Measurements from ENCODE around the gene CDK5.

CDK5 gene

DNA sequence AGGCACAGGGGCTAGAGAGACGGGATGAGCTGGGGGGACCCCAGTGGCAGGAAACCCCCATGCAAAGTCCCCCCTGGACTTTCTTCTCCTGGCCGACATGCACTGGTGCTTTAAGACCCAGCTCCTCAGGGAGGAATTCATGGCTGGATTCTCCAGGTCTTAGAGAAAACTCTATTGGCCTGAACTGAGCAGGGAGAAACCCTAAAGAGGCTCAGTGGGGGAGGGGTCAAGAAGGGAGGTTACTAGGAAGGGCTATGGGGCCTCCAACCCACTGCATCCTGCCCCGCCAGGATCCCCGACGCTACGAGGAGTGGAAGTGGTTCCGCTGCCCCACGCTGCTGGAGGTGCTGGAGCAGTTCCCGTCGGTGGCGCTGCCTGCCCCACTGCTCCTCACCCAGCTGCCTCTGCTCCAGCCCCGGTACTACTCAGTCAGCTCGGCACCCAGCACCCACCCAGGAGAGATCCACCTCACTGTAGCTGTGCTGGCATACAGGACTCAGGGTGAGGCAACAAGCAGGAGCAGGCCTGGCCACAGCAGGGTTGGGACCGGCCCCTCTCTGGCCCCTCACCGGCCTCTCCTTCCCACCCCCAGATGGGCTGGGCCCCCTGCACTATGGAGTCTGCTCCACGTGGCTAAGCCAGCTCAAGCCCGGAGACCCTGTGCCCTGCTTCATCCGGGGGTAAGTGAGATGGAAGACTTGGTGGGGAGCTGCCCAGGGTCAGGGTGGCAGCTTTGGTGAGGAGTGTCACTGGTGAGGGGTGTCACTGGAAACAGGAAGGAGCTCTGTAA lies 47.2 kb downstream of the CDK5 start:
- Histone ChIP-seq H3K9ac (ENCODE audit: low read length) (peak overlapping the region; percentile 36), H3K36me3 (ENCODE audit: control insufficient read depth, insufficient read depth, low read length) (no peaks in the 10 kb centered on the region; the same call in 1 of the 2 replicates), H3K4me1 (ENCODE audit: control insufficient read depth, insufficient read depth, low read length) (peaks cover 50% of the 10 kb centered on the region), H3K4me3 (ENCODE audit: low read depth, low read length) (peak overlapping the region; percentile 39), H3K9me3 (ENCODE audit: control insufficient read depth, insufficient read depth, low read depth, low read length) (no peaks in the 10 kb centered on the region), H3K27ac (ENCODE audit: low read depth, low read length) (peak overlapping the region; percentile 0; the same call in 1 of the 2 replicates), H3K27me3 (ENCODE audit: control insufficient read depth, insufficient read depth, low read length) (no peaks in the 10 kb centered on the region)

DNA sequence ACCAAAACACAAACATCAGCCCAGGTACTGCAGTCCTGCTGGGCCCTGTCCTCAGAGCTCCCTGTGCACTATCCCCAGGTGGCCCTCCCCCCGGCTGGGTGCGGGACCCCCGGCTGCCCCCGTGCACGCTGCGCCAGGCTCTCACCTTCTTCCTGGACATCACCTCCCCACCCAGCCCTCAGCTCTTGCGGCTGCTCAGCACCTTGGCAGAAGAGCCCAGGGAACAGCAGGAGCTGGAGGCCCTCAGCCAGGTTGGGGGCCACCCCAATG lies 47.7 kb downstream of the CDK5 start:
- Histone ChIP-seq H3K4me3 (ENCODE audit: low read depth, low read length) (peak overlapping the region; percentile 39; the same call in 1 of the 2 replicates), H3K27me3 (ENCODE audit: control insufficient read depth, insufficient read depth, low read length) (no peaks in the 10 kb centered on the region), H3K9ac (ENCODE audit: low read length) (peak overlapping the region; percentile 19), H3K27ac (ENCODE audit: low read depth, low read length) (no peak overlapping the region), H3K9me3 (ENCODE audit: control insufficient read depth, insufficient read depth, low read depth, low read length) (no peaks in the 10 kb centered on the region), H3K36me3 (ENCODE audit: control insufficient read depth, insufficient read depth, low read length) (no peaks in the 10 kb centered on the region), H3K4me1 (ENCODE audit: control insufficient read depth, insufficient read depth, low read length) (peaks cover 50% of the 10 kb centered on the region)

- Histone ChIP-seq H3K27me3 (ENCODE audit: control insufficient read depth, insufficient read depth, low read length) (no peaks in the 10 kb centered on the region), H3K36me3 (ENCODE audit: control insufficient read depth, insufficient read depth, low read length) (no peaks in the 10 kb centered on the region), H3K27ac (ENCODE audit: low read depth, low read length) (no peak overlapping the region)
Observed at GRCh38 chr7:151009327-151010036, 48.2 kb downstream of the CDK5 start.

DNA sequence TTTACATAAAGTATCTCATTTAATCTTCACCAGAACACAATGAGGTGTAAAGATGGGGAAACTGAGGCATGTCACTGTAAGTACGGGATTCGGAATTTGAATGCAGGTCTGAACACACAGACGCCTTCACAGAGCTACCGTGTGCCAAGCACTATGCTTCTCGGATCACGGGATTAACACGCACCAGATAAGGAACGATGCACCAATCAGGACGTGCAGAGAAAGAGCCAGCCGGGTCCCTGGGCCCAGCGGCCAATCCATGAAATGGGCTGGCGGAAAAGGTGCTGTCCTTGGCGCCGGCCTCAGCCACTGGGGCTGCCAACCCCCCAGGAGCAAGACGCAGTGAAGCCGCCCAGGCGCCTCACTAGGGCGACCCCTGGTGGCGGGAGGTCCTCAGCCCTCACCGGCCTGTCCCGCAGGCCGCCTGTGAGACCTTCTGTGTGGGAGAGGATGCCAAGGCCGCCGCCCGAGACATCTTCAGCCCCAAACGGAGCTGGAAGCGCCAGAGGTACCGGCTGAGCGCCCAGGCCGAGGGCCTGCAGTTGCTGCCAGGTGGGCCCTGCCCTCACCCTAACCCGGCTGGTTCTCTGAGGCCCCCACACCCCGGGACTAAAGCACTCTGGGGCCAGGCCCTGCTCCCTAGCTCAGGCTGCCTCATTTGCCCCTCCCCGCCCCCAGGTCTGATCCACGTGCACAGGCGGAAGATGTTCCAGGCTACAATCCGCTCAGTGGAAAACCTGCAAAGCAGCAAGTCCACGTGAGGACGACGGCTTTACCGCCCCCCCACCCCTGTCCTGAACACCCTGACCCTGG lies 49.0 kb downstream of the CDK5 start:
- Histone ChIP-seq H3K4me3 (ENCODE audit: low read depth, low read length) (peak overlapping the region; percentile 23), H3K27me3 (ENCODE audit: control insufficient read depth, insufficient read depth, low read length) (no peaks in the 10 kb centered on the region), H3K36me3 (ENCODE audit: control insufficient read depth, insufficient read depth, low read length) (no peaks in the 10 kb centered on the region), H3K4me1 (ENCODE audit: control insufficient read depth, insufficient read depth, low read length) (peaks cover 44% of the 10 kb centered on the region), H3K9ac (ENCODE audit: low read length) (peak overlapping the region; percentile 15), H3K9me3 (ENCODE audit: control insufficient read depth, insufficient read depth, low read depth, low read length) (no peaks in the 10 kb centered on the region), H3K27ac (ENCODE audit: low read depth, low read length) (no peak overlapping the region)

More at GRCh38 chr7:151009327-151010036, 48.2 kb downstream of the CDK5 start:
- peak overlapping the region; percentile 39; the same call in 1 of the 2 replicates for H3K4me3 ChIP-seq (ENCODE audit: low read depth, low read length)
- H3K4me1 ChIP-seq (ENCODE audit: control insufficient read depth, insufficient read depth, low read length) = peaks cover 50% of the 10 kb centered on the region
- no peaks in the 10 kb centered on the region for H3K9me3 ChIP-seq (ENCODE audit: control insufficient read depth, insufficient read depth, low read depth, low read length)
- no peak overlapping the region for H3K9ac ChIP-seq (ENCODE audit: low read length)

GRCh38 chr7:151008143-151008510 lies 49.6 kb downstream of the CDK5 start:
- H3K27ac ChIP-seq (ENCODE audit: low read depth, low read length) = no peak overlapping the region
- peak overlapping the region; percentile 23 for H3K4me3 ChIP-seq (ENCODE audit: low read depth, low read length)
- H3K9me3 ChIP-seq (ENCODE audit: control insufficient read depth, insufficient read depth, low read depth, low read length) = no peaks in the 10 kb centered on the region
- H3K36me3 ChIP-seq (ENCODE audit: control insufficient read depth, insufficient read depth, low read length) = no peaks in the 10 kb centered on the region
- peak overlapping the region; percentile 15 for H3K9ac ChIP-seq (ENCODE audit: low read length)
- H3K27me3 ChIP-seq (ENCODE audit: control insufficient read depth, insufficient read depth, low read length) = no peaks in the 10 kb centered on the region
- peaks cover 42% of the 10 kb centered on the region for H3K4me1 ChIP-seq (ENCODE audit: control insufficient read depth, insufficient read depth, low read length)

DNA sequence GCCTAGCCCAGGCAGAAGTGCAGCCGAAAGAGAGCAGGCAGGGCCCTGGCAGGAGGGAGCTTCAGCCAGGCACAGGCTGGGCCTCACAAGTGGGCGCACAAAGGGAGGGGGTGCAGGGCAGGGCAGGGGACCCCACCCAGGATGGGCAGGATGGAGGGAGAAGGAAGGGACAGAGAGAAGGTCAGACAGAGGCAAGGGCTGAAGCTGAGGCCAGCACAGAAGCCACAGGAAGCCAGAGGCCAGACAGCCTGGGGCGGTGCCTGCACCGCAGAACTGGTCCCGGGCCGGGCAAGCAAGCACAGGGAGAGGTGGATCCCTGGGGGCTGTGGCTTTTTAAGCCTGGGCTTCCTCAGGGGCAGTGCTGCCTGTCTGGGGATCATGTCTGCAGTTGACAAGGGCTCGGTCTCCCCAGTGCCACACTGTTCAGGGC lies 50.2 kb downstream of the CDK5 start:
- Histone ChIP-seq H3K4me3 (ENCODE audit: low read depth, low read length) (no peak overlapping the region), H3K9me3 (ENCODE audit: control insufficient read depth, insufficient read depth, low read depth, low read length) (no peaks in the 10 kb centered on the region), H3K9ac (ENCODE audit: low read length) (peak overlapping the region; percentile 8), H3K27me3 (ENCODE audit: control insufficient read depth, insufficient read depth, low read length) (no peaks in the 10 kb centered on the region), H3K4me1 (ENCODE audit: control insufficient read depth, insufficient read depth, low read length) (peaks cover 37% of the 10 kb centered on the region), H3K27ac (ENCODE audit: low read depth, low read length) (no peak overlapping the region), H3K36me3 (ENCODE audit: control insufficient read depth, insufficient read depth, low read length) (no peaks in the 10 kb centered on the region)

- Histone ChIP-seq H3K27ac (ENCODE audit: low read depth, low read length) (no peak overlapping the region), H3K27me3 (ENCODE audit: control insufficient read depth, insufficient read depth, low read length) (no peaks in the 10 kb centered on the region), H3K9ac (ENCODE audit: low read length) (no peak overlapping the region), H3K4me1 (ENCODE audit: control insufficient read depth, insufficient read depth, low read length) (peaks cover 34% of the 10 kb centered on the region), H3K36me3 (ENCODE audit: control insufficient read depth, insufficient read depth, low read length) (no peaks in the 10 kb centered on the region), H3K9me3 (ENCODE audit: control insufficient read depth, insufficient read depth, low read depth, low read length) (no peaks in the 10 kb centered on the region), H3K4me3 (ENCODE audit: low read depth, low read length) (no peak overlapping the region)
Observed at GRCh38 chr7:151006590-151007300, 51.0 kb downstream of the CDK5 start.

DNA sequence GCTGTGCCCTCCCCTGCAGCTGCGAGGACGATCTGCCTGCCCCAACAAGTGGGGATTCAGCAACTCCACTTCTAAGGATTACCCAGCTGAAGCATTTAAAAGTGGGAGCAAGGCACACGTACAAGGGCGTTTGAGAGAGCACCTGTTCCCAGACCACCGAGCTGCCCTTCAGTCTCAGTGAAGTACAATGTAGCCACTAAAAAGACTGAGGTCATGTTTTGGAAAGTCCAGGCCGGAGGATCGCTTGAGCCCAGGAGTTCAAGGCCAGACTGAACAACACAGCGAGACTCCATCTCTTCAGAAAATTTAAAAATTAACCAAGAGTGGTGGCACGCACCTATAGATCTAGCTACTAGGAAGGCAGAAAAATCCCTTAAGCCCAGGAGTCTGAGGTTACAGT lies 52.1 kb downstream of the CDK5 start:
- H3K9me3 ChIP-seq (ENCODE audit: control insufficient read depth, insufficient read depth, low read depth, low read length) = no peaks in the 10 kb centered on the region
- H3K4me1 ChIP-seq (ENCODE audit: control insufficient read depth, insufficient read depth, low read length) = peaks cover 27% of the 10 kb centered on the region
- H3K36me3 ChIP-seq (ENCODE audit: control insufficient read depth, insufficient read depth, low read length) = no peaks in the 10 kb centered on the region
- H3K27ac ChIP-seq (ENCODE audit: low read depth, low read length) = no peak overlapping the region
- H3K27me3 ChIP-seq (ENCODE audit: control insufficient read depth, insufficient read depth, low read length) = no peaks in the 10 kb centered on the region
- no peak overlapping the region for H3K4me3 ChIP-seq (ENCODE audit: low read depth, low read length)
- no peak overlapping the region for H3K9ac ChIP-seq (ENCODE audit: low read length)
